A673 (cell line): Measurements from ENCODE around the gene ALKBH3.

Source experiments
- EZH2 ChIP-seq: fragments of 200-600 bp; sonication (generic); IDR thresholded peaks from 2 replicates; pipeline ENCODE4 v1.6.1; 2017; ENCODE audit warnings: borderline replicate concordance, low read depth, mild to moderate bottlenecking, mixed read lengths, antibody characterized with exemption, low read length; ENCODE audit not compliant: poor library complexity, severe bottlenecking
- TF ChIP-seq, protein P1 (sequence below): fragments of 300-800, 200-600 bp; sonication (generic); conservative IDR thresholded peaks from 2 replicates; pipeline ENCODE4 v1.5.1; 2017; ENCODE audit warnings: low read depth, mild to moderate bottlenecking, antibody characterized with exemption, low read length, moderate library complexity, mixed read lengths

- TF ChIP-seq, protein P1, sequence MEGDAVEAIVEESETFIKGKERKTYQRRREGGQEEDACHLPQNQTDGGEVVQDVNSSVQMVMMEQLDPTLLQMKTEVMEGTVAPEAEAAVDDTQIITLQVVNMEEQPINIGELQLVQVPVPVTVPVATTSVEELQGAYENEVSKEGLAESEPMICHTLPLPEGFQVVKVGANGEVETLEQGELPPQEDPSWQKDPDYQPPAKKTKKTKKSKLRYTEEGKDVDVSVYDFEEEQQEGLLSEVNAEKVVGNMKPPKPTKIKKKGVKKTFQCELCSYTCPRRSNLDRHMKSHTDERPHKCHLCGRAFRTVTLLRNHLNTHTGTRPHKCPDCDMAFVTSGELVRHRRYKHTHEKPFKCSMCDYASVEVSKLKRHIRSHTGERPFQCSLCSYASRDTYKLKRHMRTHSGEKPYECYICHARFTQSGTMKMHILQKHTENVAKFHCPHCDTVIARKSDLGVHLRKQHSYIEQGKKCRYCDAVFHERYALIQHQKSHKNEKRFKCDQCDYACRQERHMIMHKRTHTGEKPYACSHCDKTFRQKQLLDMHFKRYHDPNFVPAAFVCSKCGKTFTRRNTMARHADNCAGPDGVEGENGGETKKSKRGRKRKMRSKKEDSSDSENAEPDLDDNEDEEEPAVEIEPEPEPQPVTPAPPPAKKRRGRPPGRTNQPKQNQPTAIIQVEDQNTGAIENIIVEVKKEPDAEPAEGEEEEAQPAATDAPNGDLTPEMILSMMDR, result no peak
- TF ChIP-seq EZH2, result no peak
Measured at GRCh38 chr11:43908683-43909082, 28.1 kb downstream of the ALKBH3 start.
